Keratinocyte (primary cell): Measurements from ENCODE around the gene COL25A1.

Source experiments
- CTCF ChIP-seq, 3 experiments: IDR thresholded peaks in 1 of 3; conservative IDR thresholded peaks in 1 of 3; optimal IDR thresholded peaks in 1 of 3; 2 replicates in 2 of 3; 3 replicates in 1 of 3; pipeline versions ENCODE3 to v1.5.1; 2011; ENCODE audit warnings: low read length in 3 of 3, mild to moderate bottlenecking in 3 of 3, moderate library complexity in 2 of 3, control low read depth in 1 of 3, inconsistent platforms in 1 of 3; ENCODE audit not compliant: insufficient read depth in 2 of 3; ENCODE audit errors: extremely low read depth in 1 of 3
- EZH2 ChIP-seq: IDR thresholded peaks from one replicate; pipeline ENCODE4 v1.6.1; 2012; ENCODE audit warnings: inconsistent platforms, mild to moderate bottlenecking, low read length, moderate library complexity

GRCh38 chr4:109213056-109213455 lies 89.4 kb downstream of the COL25A1 start:
- TF ChIP-seq CTCF (optimal IDR thresholded peaks at IDR 0.05 in 1 of 3, IDR thresholded peaks at IDR 0.05 in 1 of 3, conservative IDR thresholded peaks at IDR 0.05 in 1 of 3; ENCODE audit: extremely low read depth in 1 of 3, insufficient read depth in 2 of 3, low read length in 3 of 3), result no peak
- no peak for TF ChIP-seq EZH2
